ENCODE results near the gene DYSF.

DYSF gene

DNA sequence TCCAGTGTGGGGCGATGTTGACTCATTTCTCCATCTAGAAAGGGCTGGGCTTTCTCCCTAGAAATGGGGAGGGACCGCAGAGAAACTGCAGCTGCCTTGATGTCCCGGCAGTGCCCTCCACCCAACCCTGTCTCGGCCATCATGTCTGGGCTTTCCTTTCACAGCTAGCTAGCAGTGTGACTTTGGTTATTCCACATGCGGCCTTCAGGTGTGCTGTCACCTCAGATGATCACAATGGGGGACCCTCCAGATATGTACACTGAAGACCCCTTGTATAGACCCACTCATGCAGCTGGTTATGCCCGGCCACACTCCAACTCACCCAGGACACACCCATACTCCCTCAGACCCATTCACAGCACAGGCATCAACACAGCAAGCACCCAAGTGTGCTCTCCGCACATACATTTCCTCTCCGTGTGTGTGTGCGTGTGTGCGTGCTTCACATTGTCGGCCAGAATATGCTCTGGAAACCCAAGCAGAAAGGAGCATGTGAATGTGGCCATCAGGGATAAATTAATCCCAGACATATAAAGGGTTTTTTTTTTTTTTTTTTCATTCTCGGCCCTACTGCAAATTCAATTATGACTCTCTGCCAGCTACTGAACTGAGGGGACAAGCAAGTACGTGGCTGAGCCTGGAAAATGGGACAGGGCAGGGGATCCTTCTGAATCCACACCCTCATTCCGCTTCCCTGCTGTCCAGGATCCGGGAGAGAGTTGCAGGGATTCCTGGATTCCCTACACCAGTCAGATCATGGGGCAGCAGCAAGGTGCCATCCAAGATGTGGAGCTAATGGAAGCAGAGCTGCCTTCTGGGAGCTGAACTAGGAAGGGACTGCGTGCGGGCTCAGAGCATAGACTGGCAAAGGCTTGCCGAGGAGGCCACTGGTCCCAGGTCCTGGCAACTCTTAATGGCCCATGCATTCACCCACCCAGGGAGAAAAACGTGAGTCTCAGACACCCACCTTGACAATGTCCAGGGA lies 240.2 kb downstream of the DYSF start:
- no peak for DNase-seq (ENCODE audit: low spot score)

DNA sequence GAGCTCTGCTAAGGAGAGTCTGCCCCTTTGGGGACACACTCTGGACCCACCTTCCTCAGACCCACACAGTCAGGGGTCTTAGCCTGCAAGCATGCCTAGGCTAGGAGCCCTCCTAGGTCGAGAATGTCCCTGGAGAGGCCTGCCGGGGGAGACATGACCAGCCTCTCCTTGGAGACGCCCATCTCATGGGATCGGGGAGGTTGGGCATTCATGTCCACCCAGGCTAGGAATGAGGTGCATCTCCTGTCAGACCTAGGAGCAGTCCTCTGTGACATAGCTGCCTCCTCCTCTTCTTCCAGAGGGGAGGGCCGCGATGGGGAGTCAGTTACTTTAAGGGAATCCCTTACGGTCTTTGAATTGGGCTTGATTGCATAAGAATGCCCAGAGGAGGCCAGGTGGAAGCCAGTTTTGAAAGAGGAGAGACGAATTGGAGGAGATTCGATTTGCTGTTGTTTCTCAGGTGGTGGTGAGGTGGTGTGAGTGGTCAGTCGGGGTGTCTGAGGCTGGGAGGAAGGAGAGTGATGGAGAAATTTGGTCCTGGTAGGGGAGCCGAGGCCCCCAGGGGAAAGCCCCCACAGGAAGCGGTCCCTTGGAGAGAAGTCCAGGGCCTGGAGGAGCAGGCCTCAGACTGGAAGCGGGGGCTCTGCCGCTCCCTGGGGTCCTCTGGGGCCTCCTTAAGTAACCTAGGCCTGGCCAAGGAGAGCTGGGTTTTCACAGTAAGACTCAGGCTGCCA lies 241.3 kb downstream of the DYSF start:
- DNase-seq (ENCODE audit: low spot score): no peak

DNA sequence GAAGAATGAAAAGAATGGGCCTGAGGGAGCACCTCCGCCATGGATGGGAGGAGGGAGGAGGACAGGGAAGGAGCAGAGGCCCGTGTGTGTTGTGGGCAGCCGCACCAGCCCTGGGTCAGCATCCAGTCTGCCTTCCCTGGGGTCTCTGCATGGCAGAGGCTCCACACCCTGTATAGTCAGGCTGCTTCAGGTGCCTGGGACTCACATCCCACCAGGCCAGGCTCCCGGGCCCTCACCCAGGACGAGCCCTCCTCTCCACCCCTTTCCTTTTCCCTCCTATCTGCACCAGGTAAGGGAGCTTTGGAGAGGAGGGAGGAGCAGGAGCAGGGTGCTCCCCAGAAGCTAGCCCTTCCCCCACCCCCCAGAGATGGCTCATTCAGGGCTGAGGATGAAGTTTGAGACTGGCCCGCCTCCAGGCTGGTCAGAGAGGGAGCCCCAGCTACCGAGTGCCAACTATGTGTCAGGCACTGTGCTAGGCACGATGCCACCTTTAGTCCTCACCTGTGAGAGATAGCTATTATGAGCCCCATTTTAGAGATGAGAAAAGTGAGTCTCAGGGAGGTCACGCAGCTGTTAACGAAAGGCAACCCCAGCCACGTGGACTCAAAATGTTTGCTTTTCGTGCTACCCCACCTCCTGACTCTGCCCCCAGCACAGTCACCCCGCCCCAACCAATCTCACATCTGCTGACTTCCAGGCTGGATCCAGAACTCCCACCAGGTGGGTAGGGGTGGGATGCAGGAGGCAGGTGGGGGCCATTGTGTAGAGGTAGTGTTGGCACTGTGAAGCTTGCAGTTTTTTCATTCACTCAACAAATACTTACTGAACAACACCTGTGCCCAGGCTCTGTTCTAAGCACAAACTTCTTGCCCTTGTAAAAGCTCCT lies 242.1 kb downstream of the DYSF start:
- DNase-seq (ENCODE audit: low spot score): no peak

DNA sequence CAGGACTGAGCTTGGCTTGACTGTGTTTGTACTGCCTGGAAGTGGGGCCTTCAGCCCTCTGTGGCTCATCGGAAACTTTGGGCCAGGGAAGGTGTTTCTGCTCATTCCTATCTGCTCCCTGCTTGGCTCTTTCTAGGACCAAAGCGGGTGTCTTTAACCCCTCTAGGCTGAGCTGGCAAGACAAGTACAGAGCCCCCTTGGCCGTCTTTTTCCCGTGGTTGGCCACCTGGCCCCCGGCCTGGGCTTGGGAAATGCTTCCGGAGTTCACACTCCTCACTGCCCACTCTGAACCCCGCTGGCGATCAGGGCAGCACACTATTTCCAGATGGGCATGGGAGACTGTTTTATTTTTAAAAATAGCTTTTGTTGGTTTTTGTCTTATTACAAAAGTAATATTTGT lies 243.0 kb downstream of the DYSF start:
- no peak for DNase-seq (ENCODE audit: low spot score)

DNA sequence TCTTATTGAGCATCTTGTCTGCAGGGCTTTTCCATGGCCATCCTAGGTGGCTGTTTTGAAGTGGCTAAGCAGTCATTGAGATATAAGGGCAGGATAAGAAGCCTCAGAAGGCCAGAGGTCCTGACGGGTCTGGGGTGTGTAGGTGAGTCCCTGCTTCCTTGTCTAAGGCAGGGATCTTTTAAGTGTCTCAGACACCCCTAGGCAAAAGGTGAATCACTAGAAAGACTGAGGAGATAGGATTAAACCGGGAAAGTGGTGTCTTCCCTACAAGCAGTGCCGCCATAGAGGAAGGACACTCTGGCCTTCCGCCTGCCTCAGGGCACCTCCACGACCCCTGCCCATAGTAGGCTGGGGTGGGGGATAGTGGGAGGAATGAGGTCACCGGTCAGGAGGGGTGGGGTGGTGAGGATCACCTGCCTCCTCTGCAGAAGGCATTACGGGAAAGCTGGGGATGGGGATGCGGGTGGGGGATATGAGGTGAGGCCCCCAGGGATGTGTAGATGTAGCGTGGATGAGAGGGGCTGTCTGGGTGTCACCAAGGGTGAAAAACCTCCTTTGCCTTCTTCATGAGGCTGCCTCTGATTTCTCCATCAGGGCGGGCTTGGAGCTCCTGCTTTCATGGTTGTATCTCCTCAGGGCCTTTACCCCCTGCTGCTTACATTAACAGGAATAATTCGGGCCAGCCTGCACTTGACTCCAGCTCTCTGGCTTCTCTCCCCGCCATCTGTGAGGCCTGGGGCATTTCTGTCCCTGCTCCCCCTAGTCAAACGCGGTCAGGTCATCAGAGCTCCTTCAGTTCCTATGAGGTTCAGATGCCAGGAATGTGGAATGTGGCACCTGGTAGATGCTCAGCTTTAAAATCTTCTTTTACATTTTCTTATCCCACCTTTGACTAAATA lies 244.0 kb downstream of the DYSF start:
- DNase-seq (ENCODE audit: low spot score): no peak

DNA sequence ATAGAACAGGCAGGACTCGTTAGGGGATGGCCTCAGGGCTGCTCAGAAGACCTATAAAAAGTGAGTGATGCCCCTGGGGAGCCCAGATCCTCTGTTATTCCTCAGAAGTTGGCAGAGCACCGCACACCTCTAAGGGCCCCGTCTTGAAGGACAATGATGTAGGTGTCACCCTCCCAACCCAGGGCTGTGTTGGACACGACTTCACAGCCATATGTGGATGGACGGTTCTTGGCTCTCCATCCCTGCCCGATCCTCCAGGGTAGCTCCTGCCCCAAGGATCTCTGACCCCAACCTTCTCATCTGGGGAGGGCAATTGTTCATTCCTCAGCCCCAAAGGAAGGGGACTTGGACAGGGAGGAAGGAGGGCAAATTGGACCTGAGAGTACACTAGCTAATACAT lies 246.1 kb downstream of the DYSF start:
- no peak for DNase-seq (ENCODE audit: low spot score)

DNA sequence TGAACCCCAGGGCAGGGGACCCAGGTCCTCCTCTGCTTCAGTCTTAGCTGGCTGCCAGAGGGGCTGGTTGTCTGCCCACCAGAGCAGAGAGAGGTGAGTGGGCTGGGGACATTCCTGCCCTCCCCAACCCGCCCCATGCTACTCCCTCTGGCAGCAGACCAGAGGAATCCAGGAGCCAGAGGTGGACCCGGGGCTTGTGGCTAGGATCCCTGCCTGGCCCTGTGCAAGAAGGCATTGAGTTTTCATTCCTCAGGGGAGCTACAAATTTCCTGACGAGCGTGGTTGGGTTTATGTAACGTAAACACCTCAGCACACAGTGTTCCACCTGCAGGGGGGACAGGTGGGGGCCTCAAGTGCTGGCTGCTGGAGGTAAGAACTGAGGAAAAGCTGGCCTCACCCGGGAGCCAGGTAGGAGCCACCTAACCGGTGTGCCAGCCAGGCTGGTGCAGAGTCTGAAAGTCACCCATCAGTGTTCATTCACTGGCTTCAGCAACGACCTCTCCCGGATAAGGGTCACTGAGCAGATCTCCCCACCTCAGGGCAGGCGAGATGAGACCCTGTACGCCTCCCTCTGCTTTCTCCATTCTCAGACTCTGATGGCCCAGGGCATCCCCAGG lies 246.8 kb downstream of the DYSF start:
- no peak for DNase-seq (ENCODE audit: low spot score)

DNA sequence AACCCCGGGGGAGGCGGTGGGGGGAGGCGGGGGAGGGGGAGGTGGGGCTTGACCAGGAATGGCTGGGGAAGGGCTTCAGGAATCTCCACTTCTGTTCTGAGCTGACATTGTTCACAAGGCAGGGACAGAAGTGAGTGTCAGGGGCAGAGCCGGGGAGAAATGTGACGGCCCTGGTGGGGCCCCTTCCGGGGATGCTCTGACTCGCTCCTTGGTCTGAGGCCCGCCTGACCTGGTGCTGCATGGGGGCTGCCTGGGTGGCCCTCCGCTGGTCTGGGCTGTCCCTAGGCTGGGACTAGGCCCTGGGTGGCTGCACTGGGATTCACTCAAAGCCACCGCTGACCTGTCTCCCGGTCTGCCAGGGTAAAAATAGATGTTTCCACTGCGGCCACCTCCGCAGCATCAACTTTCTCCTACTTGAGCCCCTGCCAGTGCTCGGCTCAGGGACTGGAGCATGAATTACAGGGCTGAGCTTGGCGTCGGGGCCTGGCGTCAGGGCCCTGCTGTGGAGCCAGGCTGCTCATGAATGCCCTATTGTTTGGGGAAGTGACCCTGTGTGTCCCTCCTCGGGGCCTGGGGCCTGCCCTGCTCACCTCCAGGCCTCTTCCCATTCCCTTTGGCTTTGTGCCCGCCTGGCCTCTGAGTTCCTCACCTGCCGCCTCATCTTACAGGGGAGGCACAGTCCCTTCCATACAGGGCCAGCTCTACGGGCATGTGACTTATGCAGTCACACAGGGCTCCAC lies 247.5 kb downstream of the DYSF start:
- DNase-seq (ENCODE audit: low spot score): no peak

DNA sequence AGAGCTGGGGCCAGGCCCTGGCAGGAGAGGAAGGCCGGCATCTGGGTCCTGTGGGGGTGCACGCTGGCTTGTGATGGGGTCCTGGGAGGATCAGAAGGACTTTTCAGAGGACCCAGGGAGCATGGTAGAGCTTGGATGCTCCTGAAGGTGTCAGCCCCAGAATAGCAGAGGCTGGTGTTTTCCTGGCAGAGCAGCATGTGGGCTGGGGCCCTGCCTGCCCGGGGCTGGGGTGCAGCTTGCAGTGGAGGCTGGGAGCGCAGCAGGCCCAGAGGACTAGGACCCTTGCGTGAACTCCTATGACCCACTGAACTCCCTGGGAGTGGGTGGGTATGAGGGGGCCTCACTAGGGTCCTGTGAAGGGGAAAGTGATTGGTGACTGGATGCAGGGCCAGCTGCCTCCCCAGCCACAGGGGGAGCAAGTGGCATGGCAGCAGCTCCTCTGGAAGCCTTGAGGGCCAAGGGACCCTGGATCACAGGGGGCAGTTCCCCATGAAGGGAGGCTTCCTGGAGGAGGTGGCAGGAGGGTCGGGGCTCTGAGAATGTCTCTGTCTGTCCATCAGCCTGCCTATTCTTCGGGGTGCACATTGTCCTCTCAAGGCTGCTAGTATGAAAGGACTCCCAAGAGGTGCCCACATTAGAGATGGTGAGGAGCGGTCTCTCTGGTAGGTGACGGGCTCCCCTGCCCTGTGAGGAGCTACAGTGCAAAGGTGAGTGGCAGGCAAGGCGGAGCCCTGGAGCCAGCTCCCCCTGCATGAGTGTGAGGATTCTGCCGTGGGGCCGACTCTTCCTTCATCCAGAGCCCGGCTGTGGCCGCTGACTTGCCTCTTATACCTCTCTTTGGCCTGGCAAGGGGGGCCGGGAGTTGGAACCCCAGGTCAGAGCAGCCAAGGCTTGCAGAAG lies 249.0 kb downstream of the DYSF start:
- no peak for DNase-seq (ENCODE audit: low spot score)

DNA sequence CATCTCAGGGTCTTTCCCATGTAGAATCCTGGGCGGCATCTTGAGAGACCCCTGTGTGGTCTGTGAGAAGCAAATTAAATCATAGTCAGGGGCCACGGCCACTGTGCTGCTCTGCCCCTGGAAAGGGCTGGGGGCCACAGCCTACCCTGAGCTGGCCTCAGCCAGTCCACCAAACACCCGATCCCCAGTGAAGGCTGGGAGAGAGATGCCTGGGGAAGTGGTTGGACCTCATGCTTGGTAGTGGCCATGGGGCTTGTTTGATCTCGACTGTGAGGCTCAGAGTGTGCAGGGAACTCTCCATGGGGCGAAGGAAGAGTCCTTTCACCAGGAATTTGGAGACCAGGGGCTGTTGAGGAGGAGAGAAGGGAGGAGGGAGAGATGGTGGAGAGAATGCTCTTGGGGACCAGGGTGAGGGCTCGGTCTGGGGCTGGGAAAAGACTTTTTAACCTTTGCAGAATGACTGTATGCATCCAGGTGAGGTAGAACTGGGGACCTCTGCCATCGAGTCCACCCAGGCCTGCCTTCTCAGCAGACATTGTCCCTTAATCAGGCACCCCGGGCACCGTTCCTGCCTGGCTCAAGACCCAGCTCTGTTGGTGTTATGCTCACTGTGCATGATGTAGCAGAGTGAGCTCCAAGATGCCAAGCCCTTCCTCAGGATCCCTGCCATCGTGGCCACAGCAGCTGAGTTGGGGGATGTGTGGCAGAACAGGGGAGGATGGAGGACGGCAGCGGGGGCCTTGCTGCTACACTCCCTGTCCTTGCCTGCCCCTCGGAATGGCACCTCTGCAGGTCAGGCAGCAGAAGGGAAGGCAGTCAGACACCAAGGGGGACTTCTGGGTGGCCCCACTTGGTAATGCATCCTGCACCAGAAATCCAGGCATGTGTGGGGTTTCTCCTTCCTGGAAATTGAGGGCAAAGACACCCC lies 249.9 kb downstream of the DYSF start:
- DNase-seq (ENCODE audit: low spot score): no peak

DNA sequence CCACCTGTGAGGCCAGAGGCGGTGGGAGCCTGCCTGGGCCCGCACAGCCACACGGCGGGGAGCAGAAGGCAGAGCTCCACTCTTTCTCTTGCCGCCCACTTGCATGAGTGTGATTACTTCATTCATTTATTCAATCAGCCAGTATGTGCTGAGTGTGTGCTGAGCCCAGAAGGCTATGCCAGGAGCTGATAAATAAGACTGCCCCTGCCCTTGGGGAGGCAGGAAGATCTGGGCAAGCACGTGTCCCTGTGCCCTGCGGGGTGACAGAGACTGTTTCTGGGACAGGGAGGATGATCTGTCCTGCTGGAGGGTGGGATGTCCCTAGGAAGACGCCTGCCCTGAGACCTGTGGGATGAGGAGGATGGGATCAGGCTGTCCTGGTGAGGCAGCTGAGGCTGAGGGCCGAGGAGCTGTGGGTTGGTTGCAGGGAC lies 250.8 kb downstream of the DYSF start:
- no peak for DNase-seq (ENCODE audit: low spot score)

DNA sequence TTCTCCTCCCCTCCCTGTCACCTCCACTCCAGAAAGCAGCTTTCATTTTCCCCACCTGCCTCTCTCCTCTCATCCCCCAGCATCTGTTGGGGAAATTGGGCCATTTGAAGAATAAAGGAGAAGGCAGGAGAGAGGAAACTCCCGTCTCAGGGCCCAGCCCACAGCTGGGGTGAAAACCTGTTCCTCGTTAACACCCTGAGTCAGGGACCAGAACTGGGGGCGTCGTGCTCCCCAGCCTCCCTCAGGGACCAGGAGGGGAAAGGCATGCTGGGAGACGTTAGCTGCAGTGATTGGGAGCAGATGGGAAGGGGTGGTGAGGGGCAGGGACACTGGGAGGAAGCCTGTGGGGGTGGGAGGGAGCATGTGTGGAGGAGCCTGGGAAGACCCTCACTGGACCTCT lies 251.3 kb downstream of the DYSF start:
- DNase-seq (ENCODE audit: low spot score): no peak

DNA sequence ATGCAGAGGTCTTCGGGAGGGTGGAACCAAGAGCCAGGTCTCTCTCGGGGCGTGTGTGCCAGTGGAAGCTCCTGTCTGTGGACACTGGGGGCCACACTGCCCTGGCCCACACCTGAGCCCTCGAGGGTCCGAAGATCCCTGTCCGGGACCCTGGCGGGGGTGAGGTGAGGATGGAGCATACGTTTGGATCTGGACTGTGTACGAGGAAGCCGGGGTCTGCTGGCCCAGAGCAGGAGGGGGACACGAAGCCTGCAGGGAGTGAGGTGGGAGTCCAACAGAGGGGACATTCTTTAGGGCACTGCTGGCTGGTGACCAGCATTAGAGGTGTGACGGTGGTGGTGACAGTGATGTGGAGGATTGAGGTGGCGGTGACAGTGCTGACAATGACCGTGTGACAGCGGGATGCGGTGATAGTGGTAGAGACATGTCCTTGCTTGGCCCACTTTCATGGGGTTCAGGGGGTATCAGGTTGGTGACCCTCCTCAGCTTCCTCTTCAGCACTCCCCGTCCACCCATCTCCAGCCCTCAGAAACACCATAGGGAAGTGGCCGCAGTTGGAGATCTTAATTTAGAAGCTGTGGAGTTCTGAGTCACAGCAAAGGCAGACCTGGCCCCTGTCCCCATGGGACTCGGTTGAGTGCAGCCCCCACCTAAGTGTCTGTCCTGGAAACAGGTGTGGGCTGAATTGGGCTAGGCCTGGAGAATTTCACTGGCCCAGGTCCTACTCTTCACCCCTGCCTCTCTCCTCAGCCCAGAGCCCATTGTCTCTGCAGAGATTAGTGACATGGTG lies 252.0 kb downstream of the DYSF start:
- DNase-seq (ENCODE audit: low spot score): no peak

DNA sequence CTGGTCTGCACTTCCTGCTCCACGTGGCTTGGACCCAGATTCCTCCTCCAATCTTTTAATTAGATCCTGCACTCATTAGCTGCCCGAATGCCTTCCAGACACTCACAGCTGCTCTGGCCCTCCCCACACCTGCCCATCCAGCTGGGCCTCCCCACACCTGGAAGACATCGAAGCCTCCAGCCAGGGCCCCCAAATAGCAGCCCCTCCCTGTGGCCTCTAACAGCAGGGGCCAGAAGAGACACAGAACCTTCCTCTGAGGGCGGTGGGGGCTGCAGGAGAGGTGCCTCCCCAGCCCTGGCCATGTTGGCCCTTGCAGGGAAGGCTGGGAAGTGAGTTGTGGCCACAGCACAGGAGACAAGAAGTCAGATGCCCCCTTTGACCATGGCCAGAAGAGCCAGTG lies 252.8 kb downstream of the DYSF start:
- DNase-seq (ENCODE audit: low spot score): no peak

DNA sequence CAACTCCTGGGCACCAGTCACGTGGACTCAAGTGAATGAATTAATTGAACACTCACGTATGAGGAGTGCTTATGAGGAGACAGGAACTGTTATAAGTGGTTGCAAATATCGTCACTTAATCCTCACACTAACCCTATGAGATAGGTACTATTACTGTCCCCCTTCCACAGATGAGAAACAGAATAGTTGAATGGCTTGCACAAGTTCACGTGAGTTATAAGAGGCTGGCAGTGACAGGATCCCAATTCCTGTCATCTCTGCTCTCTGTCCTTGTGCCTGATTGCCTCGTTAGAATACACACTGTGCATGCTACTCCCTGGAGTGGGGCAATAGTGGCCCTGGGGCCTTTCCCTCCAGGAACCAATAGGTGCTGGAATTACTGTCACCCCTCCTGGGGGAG lies 253.5 kb downstream of the DYSF start:
- DNase-seq (ENCODE audit: low spot score): no peak

DNA sequence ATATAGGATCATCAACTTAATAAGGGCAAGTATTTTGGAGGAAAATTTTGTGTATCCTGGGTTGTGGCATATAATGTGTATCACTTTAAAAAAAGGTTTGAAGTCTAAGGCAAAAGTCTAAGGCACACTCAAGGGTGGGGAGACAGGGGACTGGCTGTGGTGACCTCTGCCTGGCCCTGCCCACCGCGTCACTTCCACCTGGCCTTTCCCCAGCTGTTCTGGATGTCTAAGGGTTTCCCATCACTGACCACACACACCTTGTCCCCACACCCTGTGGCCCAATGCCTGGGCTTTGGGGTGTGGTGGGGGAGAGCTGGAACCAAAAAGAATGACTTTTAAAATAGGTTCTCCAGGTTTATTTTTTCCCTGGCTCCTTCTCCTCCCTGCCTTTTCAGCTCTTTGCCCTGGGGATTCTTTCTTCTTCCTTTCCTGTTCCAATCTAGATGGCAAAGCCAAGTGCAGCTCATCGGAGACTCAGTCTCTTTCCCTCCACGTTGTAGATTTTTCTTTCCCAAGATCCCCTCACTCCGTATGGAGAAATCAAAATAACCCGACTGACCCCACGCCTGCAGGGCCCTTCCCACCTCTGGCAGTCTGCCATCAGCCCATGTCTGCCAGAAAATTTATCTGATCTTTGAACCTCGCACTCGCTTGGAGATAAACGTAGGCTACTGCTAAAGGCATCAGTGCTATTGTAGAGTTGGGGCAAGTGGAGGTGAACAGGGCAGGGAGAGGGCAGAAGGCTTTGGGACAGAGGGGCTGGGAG lies 257.2 kb downstream of the DYSF start:
- no peak for DNase-seq (ENCODE audit: low spot score)

All from germinal center (tissue), 1 donor.